ENCODE results near the gene OBSCN. TPM values are rescaled to one million over a fixed set of nuclear protein-coding genes. Genes with fewer than 3 reads are reported as not detected.

Gene OBSCN
- total and polyA plus RNA-seq, 2 donors (not counting 3 experiments of a cell fraction or from before 2014, with no cell fraction given), result 1.5 to 2.9 TPM

GRCh38 chr1:228354390-228355320 lies 146.8 kb downstream of the OBSCN start:
- no peaks in the 10 kb centered on the region for H3K79me2 ChIP-seq (ENCODE audit: control insufficient read depth, insufficient read depth, low read length)
- dilution Hi-C loops (cut with MboI; ENCODE audit: extremely low pct_ligation_motif_present, low sequenced_read_pairs), result no loop called here
- FAIRE-seq (no peak), DNase-seq (ENCODE audit: low read depth, low spot score) (no peak)
- H3K4me2 ChIP-seq (ENCODE audit: insufficient read depth, low read length), result no peak overlapping the region
- no peaks in the 10 kb centered on the region for H4K20me1 ChIP-seq (replicated peaks; ENCODE audit: control insufficient read depth, extremely low read depth, insufficient read depth, low read length)
- no TSS peak for BruUV-seq (replicated peaks)
- no peaks in the 10 kb centered on the region for H3K9me1 ChIP-seq (replicated peaks; ENCODE audit: control insufficient read depth, extremely low read depth, insufficient read depth, low read length)
- intact Hi-C loops (cut with micrococcal nuclease), result no loop called here
- H2AFZ ChIP-seq (ENCODE audit: low read depth, low read length), result no peak overlapping the region
- no peaks in the 10 kb centered on the region for H3K27me3 ChIP-seq (ENCODE audit: control insufficient read depth in 2 of 2, insufficient read depth in 2 of 2, low read length in 2 of 2)
- H3K36me3 ChIP-seq (ENCODE audit: control insufficient read depth in 2 of 2, extremely low read depth in 1 of 2, insufficient read depth in 2 of 2, low read length in 2 of 2), result no peaks in the 10 kb centered on the region
- no peak overlapping the region for H3K4me3 ChIP-seq (replicated peaks in 1 of 3; ENCODE audit: insufficient read depth in 1 of 3, low read depth in 1 of 3, low read length in 3 of 3)
- TF ChIP-seq POLR2A (IDR thresholded peaks at IDR 0.05; ENCODE audit: low read depth, low read length) (no peak), CTCF (IDR thresholded peaks at IDR 0.05; ENCODE audit: extremely low read depth in 1 of 2, insufficient read depth in 1 of 2, low read depth in 1 of 2, low read length in 2 of 2) (no peak), EZH2 (IDR thresholded peaks at IDR 0.05; ENCODE audit: borderline replicate concordance, low read depth, low read length, severe bottlenecking) (no peak), JUN (IDR thresholded peaks at IDR 0.05; ENCODE audit: borderline replicate concordance, insufficient read depth, insufficient read length, low read depth) (no peak), POLR2AphosphoS5 (IDR thresholded peaks at IDR 0.05; ENCODE audit: insufficient read depth, low read depth, low read length) (no peak), MAX (IDR thresholded peaks at IDR 0.05; ENCODE audit: insufficient read depth, insufficient read length) (no peak), GATA2 (IDR thresholded peaks at IDR 0.05; ENCODE audit: insufficient read depth, insufficient read length, low read depth, low read length) (no peak), MYC (IDR thresholded peaks at IDR 0.05; ENCODE audit: low read depth, low read length) (no peak), FOS (IDR thresholded peaks at IDR 0.05; ENCODE audit: borderline replicate concordance, insufficient read depth, low read length) (no peak)
- H3K4me1 ChIP-seq (ENCODE audit: control insufficient read depth, extremely low read depth, insufficient read depth, low read length), result no peaks in the 10 kb centered on the region
- POLR2A ChIA-PET, result no interaction called here
- H3K9ac ChIP-seq (replicated peaks; ENCODE audit: extremely low read depth, insufficient read depth, low read length), result no peak overlapping the region
- H3K27ac ChIP-seq (ENCODE audit: insufficient read depth, low read depth, low read length), result no peak overlapping the region
- CTCF ChIA-PET, result interaction anchor here (0.8 kb wide), 1 partner anchor 39 kb away, joined by 3 read pairs; no protein-coding TSS in a partner anchor
- no peaks in the 10 kb centered on the region for H3K9me3 ChIP-seq (replicated peaks; ENCODE audit: control insufficient read depth, insufficient read depth, low read length)
